GM12801 (cell line): Measurements from ENCODE around the gene SHISA6.

ENCODE experiments used
- TF ChIP-seq, protein P1 (sequence below): IDR thresholded peaks from one replicate; pipeline ENCODE4 v1.5.1; 2011; ENCODE audit warnings: control low read depth; ENCODE audit not compliant: insufficient read length; ENCODE audit errors: extremely low read depth

SHISA6 gene

GRCh38 chr17:11351479-11351878, 110.5 kb downstream of the SHISA6 start:
- TF ChIP-seq, protein P1, sequence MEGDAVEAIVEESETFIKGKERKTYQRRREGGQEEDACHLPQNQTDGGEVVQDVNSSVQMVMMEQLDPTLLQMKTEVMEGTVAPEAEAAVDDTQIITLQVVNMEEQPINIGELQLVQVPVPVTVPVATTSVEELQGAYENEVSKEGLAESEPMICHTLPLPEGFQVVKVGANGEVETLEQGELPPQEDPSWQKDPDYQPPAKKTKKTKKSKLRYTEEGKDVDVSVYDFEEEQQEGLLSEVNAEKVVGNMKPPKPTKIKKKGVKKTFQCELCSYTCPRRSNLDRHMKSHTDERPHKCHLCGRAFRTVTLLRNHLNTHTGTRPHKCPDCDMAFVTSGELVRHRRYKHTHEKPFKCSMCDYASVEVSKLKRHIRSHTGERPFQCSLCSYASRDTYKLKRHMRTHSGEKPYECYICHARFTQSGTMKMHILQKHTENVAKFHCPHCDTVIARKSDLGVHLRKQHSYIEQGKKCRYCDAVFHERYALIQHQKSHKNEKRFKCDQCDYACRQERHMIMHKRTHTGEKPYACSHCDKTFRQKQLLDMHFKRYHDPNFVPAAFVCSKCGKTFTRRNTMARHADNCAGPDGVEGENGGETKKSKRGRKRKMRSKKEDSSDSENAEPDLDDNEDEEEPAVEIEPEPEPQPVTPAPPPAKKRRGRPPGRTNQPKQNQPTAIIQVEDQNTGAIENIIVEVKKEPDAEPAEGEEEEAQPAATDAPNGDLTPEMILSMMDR = no peak

DNA sequence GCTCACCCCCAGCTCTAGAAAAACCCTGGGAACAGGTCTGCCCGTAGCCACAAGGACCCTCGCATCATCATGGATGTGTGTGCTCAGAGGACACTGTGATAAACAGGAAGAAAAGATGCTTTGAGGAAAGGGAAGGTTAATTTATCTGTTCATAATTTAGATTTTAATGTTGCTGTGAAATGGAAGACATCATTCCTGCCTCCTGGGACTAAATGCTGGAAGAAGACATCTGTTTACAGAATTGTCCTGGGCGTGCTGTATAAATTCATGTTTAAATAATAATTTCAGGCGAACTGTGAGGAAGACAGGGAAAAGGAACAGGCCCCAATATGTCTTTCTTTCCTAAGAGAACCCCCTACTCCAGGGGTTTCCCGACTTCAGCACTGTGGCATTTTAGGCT, 112.6 kb downstream of the SHISA6 start:
- TF ChIP-seq, protein P1 = no peak

DNA sequence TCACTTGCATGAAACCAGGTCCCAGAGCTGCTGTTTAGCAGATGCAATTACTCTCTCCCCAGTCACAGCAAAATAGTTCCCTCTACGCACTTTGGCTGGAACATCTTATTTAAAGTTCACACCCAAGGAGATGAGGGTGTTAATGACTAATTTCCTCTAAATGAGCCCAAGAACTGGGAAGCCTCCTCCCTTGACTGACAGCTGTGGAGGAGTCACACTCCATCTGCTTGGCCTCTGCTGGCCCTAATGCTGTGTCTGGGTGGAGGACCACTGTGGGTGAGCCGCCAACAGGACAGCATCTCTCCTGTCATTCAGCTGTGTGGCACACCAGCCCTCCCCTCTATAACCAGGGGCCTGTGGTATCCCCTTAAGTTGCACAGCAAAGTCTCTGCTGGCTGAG, 115.4 kb downstream of the SHISA6 start:
- TF ChIP-seq, protein P1 = no peak

DNA sequence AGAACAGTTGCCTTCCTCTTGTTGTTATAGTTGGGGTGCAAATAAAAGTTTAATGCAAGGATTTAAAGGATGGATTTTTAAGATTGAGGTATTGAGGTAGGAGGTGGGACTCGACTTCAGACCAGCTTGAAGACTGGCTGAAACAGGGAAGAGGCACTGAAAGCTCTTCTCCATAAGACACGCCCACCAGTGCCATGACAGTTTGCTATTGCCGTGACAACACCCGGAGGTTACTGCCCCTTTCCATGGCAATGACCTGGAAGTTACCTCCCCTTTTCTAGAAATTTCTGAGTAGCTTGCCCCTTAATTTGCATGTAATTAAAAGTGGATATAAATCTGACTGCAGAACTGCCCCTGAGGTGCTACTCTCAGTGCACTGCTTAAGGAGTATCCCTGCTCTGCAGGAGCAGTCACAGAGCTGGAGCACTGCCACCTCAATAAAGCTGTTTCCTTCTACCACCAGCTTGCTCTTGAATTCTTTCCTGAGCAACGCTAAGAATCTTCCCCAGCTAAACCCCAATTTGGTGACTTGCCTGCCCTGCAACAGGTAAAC, 122.6 kb downstream of the SHISA6 start:
- TF ChIP-seq, protein P1 = no peak

- TF ChIP-seq, protein P1 = no peak
Measured at GRCh38 chr17:11366272-11366850, 125.3 kb downstream of the SHISA6 start.

- TF ChIP-seq, protein P1 = no peak
Measured at GRCh38 chr17:11369575-11369974, 128.6 kb downstream of the SHISA6 start.

GRCh38 chr17:11372692-11373091, 131.7 kb downstream of the SHISA6 start:
- TF ChIP-seq, protein P1 = no peak
